IPS DF 6.9 (cell line): ENCODE results near the gene CAV3.

Experiments used
- DNase-seq: peaks from one replicate; pipeline ENCODE4 v3.0.0-alpha.2; 2013; ENCODE audit warnings: low read depth, low spot score
- H3K27ac ChIP-seq: one replicate; pipeline ENCODE4 v1.5.1; 2013; ENCODE audit warnings: low read length, control low read depth
- H3K27me3 ChIP-seq: 2 replicates; pipeline ENCODE4 v1.6.1; 2013; ENCODE audit warnings: mild to moderate bottlenecking, low read length; ENCODE audit not compliant: control insufficient read depth, insufficient read depth
- H3K36me3 ChIP-seq: 2 replicates; pipeline ENCODE4 v1.6.1; 2013; ENCODE audit warnings: low read length; ENCODE audit not compliant: control insufficient read depth, insufficient read depth
- H3K4me1 ChIP-seq: 2 replicates; pipeline ENCODE4 v1.6.1; 2013; ENCODE audit warnings: low read length; ENCODE audit not compliant: control insufficient read depth, insufficient read depth
- H3K4me3 ChIP-seq: 2 replicates; pipeline ENCODE4 v1.5.1; 2013; ENCODE audit warnings: mild to moderate bottlenecking, low read length
- H3K9me3 ChIP-seq: 2 replicates; pipeline ENCODE4 v1.6.1; 2013; ENCODE audit warnings: low read length, inconsistent platforms; ENCODE audit not compliant: control insufficient read depth, insufficient read depth
- WGBS: extraction: QIAGEN DNeasy Blood & Tissue Kit; methylation state at CpG from one replicate; pipeline ENCODE4 v1.1.7; 2013; ENCODE audit warnings: mixed read lengths, missing lambda C conversion rate; ENCODE audit not compliant: insufficient read length, insufficient coverage; 5-methylcytosine and 5-hydroxymethylcytosine counted together

Gene CAV3

GRCh38 chr3:8736436-8736835 lies 2.8 kb downstream of the CAV3 start:
- Histone ChIP-seq H3K4me3 (no peak overlapping the region), H3K27ac (no peak overlapping the region), H3K27me3 (no peaks in the 10 kb centered on the region), H3K9me3 (no peaks in the 10 kb centered on the region), H3K4me1 (peaks cover 2% of the 10 kb centered on the region; the same call in 1 of the 2 replicates), H3K36me3 (no peaks in the 10 kb centered on the region)
- DNase-seq = no peak
- WGBS = no CpG with 5 or more reads among the region's 11 CpGs

- Histone ChIP-seq H3K4me1 (peaks cover 5% of the 10 kb centered on the region; the same call in 1 of the 2 replicates), H3K9me3 (no peaks in the 10 kb centered on the region), H3K27ac (no peak overlapping the region), H3K36me3 (no peaks in the 10 kb centered on the region), H3K4me3 (no peak overlapping the region), H3K27me3 (no peaks in the 10 kb centered on the region)
- no peak for DNase-seq
- WGBS = no CpG with 5 or more reads among the region's 4 CpGs
Observed at GRCh38 chr3:8737301-8737700, 3.7 kb downstream of the CAV3 start.

DNA sequence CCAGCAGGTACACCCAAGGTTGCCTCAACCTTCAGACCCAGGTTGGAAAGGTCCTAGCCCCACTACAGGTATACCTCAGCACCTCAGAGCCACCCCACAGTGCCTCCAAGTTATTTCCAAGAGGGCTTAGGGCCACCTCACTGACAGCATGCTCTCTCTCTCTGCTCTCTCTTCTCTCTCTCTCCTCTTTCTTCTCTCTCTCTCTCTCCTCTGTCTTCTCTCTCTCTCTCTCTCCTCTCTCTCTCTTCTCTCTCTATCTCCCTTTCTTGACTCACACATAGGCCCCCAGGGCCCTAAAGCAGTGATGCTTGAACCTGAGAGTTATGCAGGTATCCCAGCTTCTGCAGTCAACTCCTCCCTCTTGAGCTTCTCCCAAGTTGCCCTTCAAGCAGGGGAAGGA lies 4.2 kb downstream of the CAV3 start:
- H3K9me3 ChIP-seq = no peaks in the 10 kb centered on the region
- no peak overlapping the region for H3K27ac ChIP-seq
- H3K4me1 ChIP-seq = peaks cover 8% of the 10 kb centered on the region
- no peak for DNase-seq
- H3K27me3 ChIP-seq = no peaks in the 10 kb centered on the region
- H3K36me3 ChIP-seq = no peaks in the 10 kb centered on the region
- H3K4me3 ChIP-seq = no peak overlapping the region

GRCh38 chr3:8738639-8739038 lies 5.0 kb downstream of the CAV3 start:
- Histone ChIP-seq H3K4me3 (no peak overlapping the region), H3K27me3 (no peaks in the 10 kb centered on the region), H3K27ac (no peak overlapping the region), H3K4me1 (peaks cover 8% of the 10 kb centered on the region), H3K9me3 (no peaks in the 10 kb centered on the region), H3K36me3 (no peaks in the 10 kb centered on the region)
- DNase-seq = no peak
- no CpG with 5 or more reads among the region's 3 CpGs for WGBS

DNA sequence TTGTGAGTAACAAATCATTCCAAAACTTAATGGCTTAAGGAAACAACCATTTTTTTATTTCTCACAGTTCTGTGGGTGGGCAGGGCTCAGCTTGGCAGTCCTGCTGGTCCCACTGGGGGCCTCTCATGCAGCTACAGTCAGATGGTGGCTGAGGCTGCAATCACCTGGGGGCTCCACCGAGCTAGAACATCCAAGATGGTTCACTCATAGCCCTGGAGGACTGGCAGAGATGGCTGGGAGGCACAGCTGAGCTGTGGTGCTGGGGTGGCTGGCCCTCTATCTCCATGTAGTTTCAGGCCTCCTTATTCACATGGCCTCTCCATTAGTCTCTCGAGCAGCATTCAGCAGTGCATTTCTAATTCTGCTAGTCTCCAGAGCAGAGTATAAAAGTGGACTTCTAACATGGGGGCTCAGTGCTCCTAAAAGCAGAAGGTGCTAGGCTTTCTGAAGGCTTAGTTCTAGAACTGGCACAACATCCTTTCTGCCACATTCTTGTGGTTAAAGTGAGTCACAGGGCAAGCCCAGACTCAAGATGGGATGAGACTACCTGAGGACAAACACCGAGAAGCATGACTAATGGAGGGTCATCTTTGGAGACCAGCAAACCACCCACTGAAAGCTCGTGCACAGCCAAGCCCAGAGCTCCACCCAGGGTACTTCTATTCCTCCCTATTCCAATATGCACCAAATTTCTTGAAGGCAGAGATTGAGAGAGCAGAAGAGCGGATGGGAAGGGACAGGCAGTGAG lies 6.3 kb downstream of the CAV3 start:
- no peak overlapping the region for H3K4me3 ChIP-seq
- no CpG with 5 or more reads among the region's 5 CpGs for WGBS
- no peaks in the 10 kb centered on the region for H3K36me3 ChIP-seq
- no peak overlapping the region for H3K27ac ChIP-seq
- DNase-seq = no peak
- H3K4me1 ChIP-seq = peaks cover 8% of the 10 kb centered on the region
- no peaks in the 10 kb centered on the region for H3K9me3 ChIP-seq
- no peaks in the 10 kb centered on the region for H3K27me3 ChIP-seq

GRCh38 chr3:8741581-8742261 lies 8.1 kb downstream of the CAV3 start:
- no CpG with 5 or more reads among the region's 13 CpGs for WGBS
- H3K27ac ChIP-seq = no peak overlapping the region
- no peaks in the 10 kb centered on the region for H3K9me3 ChIP-seq
- no peaks in the 10 kb centered on the region for H3K27me3 ChIP-seq
- no peaks in the 10 kb centered on the region for H3K36me3 ChIP-seq
- no peak for DNase-seq
- H3K4me1 ChIP-seq = peaks cover 8% of the 10 kb centered on the region
- no peak overlapping the region for H3K4me3 ChIP-seq

GRCh38 chr3:8743021-8743601 lies 9.5 kb downstream of the CAV3 start:
- WGBS = no CpG with 5 or more reads among the region's 6 CpGs

DNA sequence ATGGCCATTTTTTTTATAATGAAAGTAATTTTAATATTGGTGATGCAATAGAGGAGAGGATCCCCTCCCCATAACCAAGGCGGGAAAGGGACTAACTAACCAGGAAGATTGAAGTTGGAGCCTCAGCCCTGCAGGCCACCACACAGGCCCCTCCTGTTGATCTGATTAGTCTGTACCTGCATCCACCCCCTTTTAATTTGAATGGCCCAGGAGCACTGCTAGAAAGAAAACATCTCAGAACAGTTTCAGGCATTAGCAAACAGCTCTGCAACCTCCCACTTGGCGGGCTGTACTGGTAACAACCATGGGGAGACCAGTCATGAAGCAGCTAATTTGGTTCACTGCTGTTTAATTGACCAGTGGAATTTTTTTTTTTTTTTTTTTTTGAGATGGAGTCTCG lies 10.3 kb downstream of the CAV3 start:
- Histone ChIP-seq H3K27ac (no peak overlapping the region), H3K27me3 (no peaks in the 10 kb centered on the region), H3K36me3 (no peaks in the 10 kb centered on the region), H3K4me3 (no peak overlapping the region), H3K9me3 (no peaks in the 10 kb centered on the region), H3K4me1 (peaks cover 8% of the 10 kb centered on the region)
- WGBS = no CpG with 5 or more reads among the region's 3 CpGs
- no peak for DNase-seq

More at GRCh38 chr3:8743021-8743601, 9.5 kb downstream of the CAV3 start:
- no peak for DNase-seq
- H3K36me3 ChIP-seq = no peaks in the 10 kb centered on the region
- H3K27me3 ChIP-seq = no peaks in the 10 kb centered on the region
- no peak overlapping the region for H3K27ac ChIP-seq
- peaks cover 8% of the 10 kb centered on the region for H3K4me1 ChIP-seq
- H3K4me3 ChIP-seq = no peak overlapping the region
- no peaks in the 10 kb centered on the region for H3K9me3 ChIP-seq

DNA sequence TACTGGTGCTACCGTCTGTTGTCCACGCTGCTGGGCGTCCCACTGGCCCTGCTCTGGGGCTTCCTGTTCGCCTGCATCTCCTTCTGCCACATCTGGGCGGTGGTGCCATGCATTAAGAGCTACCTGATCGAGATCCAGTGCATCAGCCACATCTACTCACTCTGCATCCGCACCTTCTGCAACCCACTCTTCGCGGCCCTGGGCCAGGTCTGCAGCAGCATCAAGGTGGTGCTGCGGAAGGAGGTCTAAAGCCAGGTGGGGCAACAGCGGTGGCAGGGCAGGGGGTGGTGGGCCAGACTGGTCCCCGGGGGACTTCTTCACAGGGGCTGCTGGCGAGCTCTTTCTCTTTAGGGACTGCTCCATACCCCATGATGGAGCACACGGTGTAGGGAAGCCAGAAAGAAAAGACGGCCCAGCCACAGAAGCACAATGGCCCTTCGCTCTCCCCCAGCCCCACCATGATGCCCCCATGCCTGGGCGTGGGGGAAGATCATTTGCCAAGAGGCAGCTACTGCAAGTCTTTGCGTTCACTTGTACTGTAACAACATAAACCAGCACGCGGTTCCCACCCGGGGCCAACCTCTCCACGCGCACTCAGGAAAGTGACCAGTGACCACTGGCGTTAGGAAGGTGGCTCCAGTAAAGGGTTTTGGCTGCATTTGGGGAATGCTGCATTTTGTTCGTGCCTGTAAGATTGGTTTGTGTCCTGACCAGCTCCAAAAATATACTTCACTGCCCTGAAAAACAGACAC lies 12.2 kb downstream of the CAV3 start:
- DNase-seq = no peak
- H3K9me3 ChIP-seq = no peaks in the 10 kb centered on the region
- no peaks in the 10 kb centered on the region for H3K27me3 ChIP-seq
- H3K4me3 ChIP-seq = no peak overlapping the region
- no peak overlapping the region for H3K27ac ChIP-seq
- H3K36me3 ChIP-seq = no peaks in the 10 kb centered on the region
- WGBS = no CpG with 5 or more reads among the region's 25 CpGs
- peaks cover 6% of the 10 kb centered on the region for H3K4me1 ChIP-seq

DNA sequence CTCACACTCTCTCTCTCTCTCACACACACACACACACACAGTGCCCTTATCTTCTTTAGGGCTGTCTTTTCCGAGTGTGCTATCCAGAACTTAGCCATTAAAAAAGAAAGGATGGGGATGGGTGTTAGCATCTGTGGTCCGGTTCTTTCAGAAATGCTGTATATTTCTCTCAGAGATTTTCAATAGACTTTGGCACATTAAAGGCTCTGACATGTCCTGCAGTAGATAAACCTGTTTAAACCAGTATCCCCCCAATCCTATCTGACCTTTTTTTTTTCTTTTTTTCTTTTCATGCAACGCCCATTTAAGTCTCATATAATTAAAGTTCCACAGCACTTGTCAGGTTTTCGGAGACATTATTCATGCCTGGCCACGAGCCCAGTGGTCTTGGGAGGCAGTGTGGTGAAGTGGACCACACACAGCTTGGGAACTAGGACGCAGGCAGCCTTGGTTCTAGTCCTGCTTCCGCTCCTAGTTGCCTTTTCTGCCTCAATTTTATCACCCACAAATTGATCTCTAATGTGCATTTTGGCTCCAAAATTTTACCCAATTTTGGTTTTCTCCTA lies 13.3 kb downstream of the CAV3 start:
- no peak for DNase-seq
- no peak overlapping the region for H3K27ac ChIP-seq
- peaks cover 4% of the 10 kb centered on the region for H3K4me1 ChIP-seq
- no peaks in the 10 kb centered on the region for H3K27me3 ChIP-seq
- no peaks in the 10 kb centered on the region for H3K36me3 ChIP-seq
- no CpG with 5 or more reads among the region's 7 CpGs for WGBS
- H3K9me3 ChIP-seq = no peaks in the 10 kb centered on the region
- no peak overlapping the region for H3K4me3 ChIP-seq
